CD4-positive, alpha-beta memory T cell (primary cell): Measurements from ENCODE around the gene LRRC18. TPM values are rescaled to one million over a fixed set of nuclear protein-coding genes. Genes with fewer than 3 reads are reported as not detected.
A peak's percentile ranks its signal among the peaks of the same experiment; 100 is the strongest.

ENCODE experiments used
- CTCF ChIA-PET: fragments of 350-600 bp; sonication (Branson Sonifier 250); formaldehyde crosslinking; loops from one replicate; lab custom pipeline; 2021; ENCODE audit warnings: inconsistent platforms; ENCODE audit not compliant: partially characterized antibody; lab: Charles Lee
- POLR2A ChIA-PET: fragments of 350-600 bp; sonication (Branson Sonifier 250); formaldehyde crosslinking; loops from one replicate; lab custom pipeline; 2021; ENCODE audit not compliant: partially characterized antibody; lab: Charles Lee
- DNase-seq, 5 donors: peaks; one replicate each; pipeline versions ENCODE4 v3.0.0 to v3.0.0-alpha.2; 2020 to 2022; ENCODE audit warnings: mixed read lengths in 1 of 5
- H3K27ac ChIP-seq: one replicate; pipeline ENCODE4 v1.7.0; 2013; ENCODE audit warnings: low read depth, low read length
- H3K27me3 ChIP-seq: 2 replicates; pipeline ENCODE4 v1.7.0; 2013; ENCODE audit warnings: mild to moderate bottlenecking, low read length, moderate library complexity; ENCODE audit not compliant: insufficient read depth
- H3K36me3 ChIP-seq: 2 replicates; pipeline ENCODE4 v1.7.0; 2013; ENCODE audit warnings: mild to moderate bottlenecking, low read length, moderate library complexity; ENCODE audit not compliant: insufficient read depth
- H3K4me1 ChIP-seq: 2 replicates; pipeline ENCODE4 v1.7.0; 2013; ENCODE audit warnings: mild to moderate bottlenecking, low read length, moderate library complexity; ENCODE audit not compliant: insufficient read depth
- H3K4me3 ChIP-seq, 2 donors: one replicate each; pipeline ENCODE4 v1.7.0; 2013; ENCODE audit warnings: low read length in 2 of 2, mild to moderate bottlenecking in 1 of 2
- H3K9me3 ChIP-seq, 2 donors: one replicate each; pipeline ENCODE4 v1.7.0; 2013; ENCODE audit warnings: low read length in 2 of 2, control low read depth in 1 of 2; ENCODE audit not compliant: control insufficient read depth in 1 of 2
- H3K27ac Mint-ChIP-seq, 7 donors: one replicate each; pipeline ENCODE4 v1.8.0; 2020 to 2021; ENCODE audit warnings: mixed read lengths in 7 of 7, mild to moderate bottlenecking in 6 of 7, inconsistent platforms in 3 of 7, moderate library complexity in 3 of 7
- H3K27me3 Mint-ChIP-seq, 2 donors: one replicate each; pipeline ENCODE4 v1.8.0; 2020 to 2021; ENCODE audit warnings: mixed read lengths in 2 of 2
- H3K36me3 Mint-ChIP-seq, 2 donors: one replicate each; pipeline ENCODE4 v1.8.0; 2020 to 2021; ENCODE audit warnings: mixed read lengths in 2 of 2, inconsistent platforms in 1 of 2, mild to moderate bottlenecking in 1 of 2
- H3K4me1 Mint-ChIP-seq, 4 donors: one replicate each; pipeline ENCODE4 v1.8.0; 2020 to 2021; ENCODE audit warnings: mixed read lengths in 4 of 4, mild to moderate bottlenecking in 1 of 4
- H3K4me3 Mint-ChIP-seq, 8 donors: one replicate each; pipeline ENCODE4 v1.8.0; 2020 to 2021; ENCODE audit warnings: mixed read lengths in 8 of 8, mild to moderate bottlenecking in 7 of 8, moderate library complexity in 6 of 8, inconsistent platforms in 3 of 8
- H3K9me3 Mint-ChIP-seq, 8 donors: one replicate each; pipeline ENCODE4 v1.8.0; 2020 to 2021; ENCODE audit warnings: mixed read lengths in 8 of 8, mild to moderate bottlenecking in 5 of 8, inconsistent platforms in 3 of 8, moderate library complexity in 1 of 8
- intact Hi-C: fragments of 100-400 bp; cut with micrococcal nuclease; formaldehyde crosslinking; loops from one replicate; pipeline ENCODE4 v1.15.1; 2023
- polyA plus RNA-seq, 2 donors: library from polyadenylated mRNA; unstranded; fragments of 300-500 nt; fragmentation: Illumina TruSeq; gene quantifications; one replicate each; pipeline ENCODE4 v1.2.3, GENCODE V29; 2021
- total RNA-seq, 2 experiments: library from RNA; stranded (reverse); gene quantifications; one replicate each; pipeline ENCODE4 v1.2.3, GENCODE V29; 2021

Gene LRRC18
- total and polyA plus RNA-seq, 4 experiments from 2014 or later = not detected

GRCh38 chr10:48945441-48946130, 5.9 kb upstream of the LRRC18 start:
- Histone ChIP-seq H3K27ac (no peak overlapping the region), H3K9me3 (no peaks in the 10 kb centered on the region), H3K36me3 (no peaks in the 10 kb centered on the region), H3K27me3 (no peaks in the 10 kb centered on the region), H3K4me3 (no peak overlapping the region), H3K4me1 (no peaks in the 10 kb centered on the region)
- intact Hi-C loops = no loop called here
- ChIA-PET CTCF (no interaction called here), POLR2A (no interaction called here)
- H3K36me3 Mint-ChIP-seq = no peaks in the 10 kb centered on the region
- no peak overlapping the region for H3K4me3 Mint-ChIP-seq
- H3K27me3 Mint-ChIP-seq = peaks cover 1 to 3% of the 10 kb centered on the region in 2 donors
- peaks cover 0 to 2% (median 0%) of the 10 kb centered on the region in 8 donors for H3K9me3 Mint-ChIP-seq
- no peak overlapping the region for H3K27ac Mint-ChIP-seq
- H3K4me1 Mint-ChIP-seq = no peaks in the 10 kb centered on the region
- no peak for DNase-seq

GRCh38 chr10:48944171-48944570, 4.5 kb upstream of the LRRC18 start:
- H3K9me3 ChIP-seq = no peaks in the 10 kb centered on the region
- ChIA-PET POLR2A (no interaction called here), CTCF (interaction anchor here (1.0 kb wide), 1 partner anchor 8 kb away, joined by 3 read pairs; no protein-coding TSS in a partner anchor)
- no peaks in the 10 kb centered on the region for H3K4me1 ChIP-seq
- H3K4me3 ChIP-seq = no peak overlapping the region
- Mint-ChIP-seq H3K27ac (no peak overlapping the region), H3K4me3 (no peak overlapping the region), H3K4me1 (no peaks in the 10 kb centered on the region), H3K36me3 (no peaks in the 10 kb centered on the region), H3K27me3 (peaks cover 0 to 6% of the 10 kb centered on the region in 2 donors), H3K9me3 (peaks cover 0 to 2% (median 0%) of the 10 kb centered on the region in 8 donors)
- intact Hi-C loops = no loop called here
- H3K36me3 ChIP-seq = no peaks in the 10 kb centered on the region
- DNase-seq = no peak
- H3K27me3 ChIP-seq = no peaks in the 10 kb centered on the region
- H3K27ac ChIP-seq = no peak overlapping the region

- no peaks in the 10 kb centered on the region for H3K4me1 Mint-ChIP-seq
Measured at GRCh38 chr10:48943096-48943495, 3.5 kb upstream of the LRRC18 start.

GRCh38 chr10:48941427-48942075, 1.9 kb upstream of the LRRC18 start:
- H3K27me3 Mint-ChIP-seq = peaks cover 0 to 6% of the 10 kb centered on the region in 2 donors
- POLR2A ChIA-PET = no interaction called here
- no peaks in the 10 kb centered on the region for H3K36me3 ChIP-seq

More at GRCh38 chr10:48943096-48943495, 3.5 kb upstream of the LRRC18 start:
- Mint-ChIP-seq H3K9me3 (peaks cover 0 to 2% (median 0%) of the 10 kb centered on the region in 8 donors), H3K36me3 (no peaks in the 10 kb centered on the region), H3K27ac (no peak overlapping the region), H3K27me3 (peaks cover 0 to 6% of the 10 kb centered on the region in 2 donors), H3K4me3 (no peak overlapping the region)
- DNase-seq = no peak
- Histone ChIP-seq H3K36me3 (no peaks in the 10 kb centered on the region), H3K4me3 (no peak overlapping the region), H3K27ac (no peak overlapping the region), H3K9me3 (no peaks in the 10 kb centered on the region), H3K4me1 (no peaks in the 10 kb centered on the region), H3K27me3 (no peaks in the 10 kb centered on the region)
- intact Hi-C loops = no loop called here
- POLR2A ChIA-PET = no interaction called here
- CTCF ChIA-PET = no interaction called here

GRCh38 chr10:48940958-48941357, 1.3 kb upstream of the LRRC18 start:
- H3K4me3 Mint-ChIP-seq = no peak overlapping the region
- no peak overlapping the region for H3K4me3 ChIP-seq
- no peaks in the 10 kb centered on the region for H3K36me3 Mint-ChIP-seq
- H3K4me1 ChIP-seq = no peaks in the 10 kb centered on the region
- no peak for DNase-seq
- intact Hi-C loops = no loop called here
- POLR2A ChIA-PET = no interaction called here
- CTCF ChIA-PET = no interaction called here
- peaks cover 0 to 6% of the 10 kb centered on the region in 2 donors for H3K27me3 Mint-ChIP-seq
- no peaks in the 10 kb centered on the region for H3K36me3 ChIP-seq
- H3K27ac ChIP-seq = no peak overlapping the region
- peaks cover 0 to 2% (median 0%) of the 10 kb centered on the region in 8 donors for H3K9me3 Mint-ChIP-seq
- H3K9me3 ChIP-seq = no peaks in the 10 kb centered on the region
- H3K27me3 ChIP-seq = no peaks in the 10 kb centered on the region
- H3K4me1 Mint-ChIP-seq = no peaks in the 10 kb centered on the region
- H3K27ac Mint-ChIP-seq = peak overlapping the region in 2 of 7 donors; percentile 24 to 55

More at GRCh38 chr10:48941427-48942075, 1.9 kb upstream of the LRRC18 start:
- CTCF ChIA-PET = no interaction called here
- Histone ChIP-seq H3K27me3 (no peaks in the 10 kb centered on the region), H3K4me1 (no peaks in the 10 kb centered on the region), H3K27ac (no peak overlapping the region), H3K4me3 (no peak overlapping the region), H3K9me3 (no peaks in the 10 kb centered on the region)
- DNase-seq = no peak
- H3K9me3 Mint-ChIP-seq = peaks cover 0 to 2% (median 0%) of the 10 kb centered on the region in 8 donors
- H3K4me1 Mint-ChIP-seq = no peaks in the 10 kb centered on the region
- H3K36me3 Mint-ChIP-seq = no peaks in the 10 kb centered on the region
- H3K4me3 Mint-ChIP-seq = no peak overlapping the region
- no peak overlapping the region for H3K27ac Mint-ChIP-seq
- intact Hi-C loops = no loop called here

GRCh38 chr10:48940372-48940771, 732 bp upstream of the LRRC18 start:
- ChIA-PET POLR2A (no interaction called here), CTCF (no interaction called here)
- H3K27ac ChIP-seq = no peak overlapping the region
- Mint-ChIP-seq H3K27me3 (peaks cover 0 to 6% of the 10 kb centered on the region in 2 donors), H3K4me1 (no peaks in the 10 kb centered on the region), H3K36me3 (no peaks in the 10 kb centered on the region), H3K9me3 (peaks cover 0 to 2% (median 0%) of the 10 kb centered on the region in 8 donors), H3K27ac (no peak overlapping the region), H3K4me3 (peak overlapping the region in 1 of 8 donors; percentile 47)
- intact Hi-C loops = no loop called here
- no peaks in the 10 kb centered on the region for H3K36me3 ChIP-seq
- no peak for DNase-seq
- no peaks in the 10 kb centered on the region for H3K27me3 ChIP-seq
- H3K9me3 ChIP-seq = no peaks in the 10 kb centered on the region
- H3K4me3 ChIP-seq = no peak overlapping the region
- no peaks in the 10 kb centered on the region for H3K4me1 ChIP-seq

GRCh38 chr10:48938990-48939536, 577 bp downstream of the LRRC18 start:
- CTCF ChIA-PET = no interaction called here

More at GRCh38 chr10:48938990-48939536, 577 bp downstream of the LRRC18 start:
- no peaks in the 10 kb centered on the region for H3K27me3 ChIP-seq
- Mint-ChIP-seq H3K27ac (no peak overlapping the region), H3K4me3 (no peak overlapping the region), H3K36me3 (no peaks in the 10 kb centered on the region), H3K9me3 (peaks cover 0 to 2% (median 0%) of the 10 kb centered on the region in 8 donors), H3K4me1 (no peaks in the 10 kb centered on the region), H3K27me3 (peaks cover 0 to 6% of the 10 kb centered on the region in 2 donors)
- POLR2A ChIA-PET = no interaction called here
- H3K4me3 ChIP-seq = no peak overlapping the region
- intact Hi-C loops = no loop called here
- H3K36me3 ChIP-seq = no peaks in the 10 kb centered on the region
- no peak overlapping the region for H3K27ac ChIP-seq
- no peak for DNase-seq
- H3K4me1 ChIP-seq = no peaks in the 10 kb centered on the region
- H3K9me3 ChIP-seq = no peaks in the 10 kb centered on the region
